Suppressor macrophage (primary cell): ENCODE data around the gene MIGA1.
"Not testable (repeated sequence)": the region's sequence is repeated elsewhere in the genome, so short reads cannot be mapped to it uniquely, and the experiment has no call there.

ENCODE experiments used
- DNase-seq, 4 experiments: peaks; one replicate each; pipeline ENCODE4 v3.0.0-alpha.2; 2020 to 2022
- total RNA-seq, 17 experiments: gene quantifications; one replicate each; lab custom pipeline; 2026; ENCODE audit warnings: mixed read lengths in 6 of 17, inconsistent platforms in 3 of 17; lab: John Stamatoyannopoulos, UW

Gene MIGA1, protein sequence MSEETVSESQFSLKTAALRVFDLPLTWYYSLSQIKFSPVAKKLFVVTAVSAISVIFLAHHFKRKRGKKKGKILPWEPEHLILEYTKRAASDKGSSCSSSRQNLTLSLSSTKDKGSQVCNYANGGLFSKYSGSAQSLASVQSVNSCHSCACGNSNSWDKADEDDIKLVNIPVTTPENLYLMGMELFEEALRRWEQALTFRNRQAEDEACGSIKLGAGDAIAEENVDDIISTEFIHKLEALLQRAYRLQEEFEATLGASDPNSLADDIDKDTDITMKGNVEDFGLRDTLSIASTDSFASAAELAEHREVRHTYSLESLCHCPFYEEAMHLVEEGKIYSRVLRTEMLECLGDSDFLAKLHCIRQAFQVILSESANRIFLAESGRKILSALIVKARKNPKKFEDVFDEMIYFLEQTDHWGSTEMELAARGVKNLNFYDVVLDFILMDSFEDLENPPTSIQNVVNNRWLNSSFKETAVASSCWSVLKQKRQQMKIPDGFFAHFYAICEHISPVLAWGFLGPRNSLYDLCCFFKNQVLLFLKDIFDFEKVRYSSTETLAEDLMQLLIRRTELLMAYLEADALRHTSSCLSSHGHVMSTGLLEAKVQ
- total RNA-seq: 9.5 to 33.4 (median 23.4) reads per million in 17 experiments

DNA sequence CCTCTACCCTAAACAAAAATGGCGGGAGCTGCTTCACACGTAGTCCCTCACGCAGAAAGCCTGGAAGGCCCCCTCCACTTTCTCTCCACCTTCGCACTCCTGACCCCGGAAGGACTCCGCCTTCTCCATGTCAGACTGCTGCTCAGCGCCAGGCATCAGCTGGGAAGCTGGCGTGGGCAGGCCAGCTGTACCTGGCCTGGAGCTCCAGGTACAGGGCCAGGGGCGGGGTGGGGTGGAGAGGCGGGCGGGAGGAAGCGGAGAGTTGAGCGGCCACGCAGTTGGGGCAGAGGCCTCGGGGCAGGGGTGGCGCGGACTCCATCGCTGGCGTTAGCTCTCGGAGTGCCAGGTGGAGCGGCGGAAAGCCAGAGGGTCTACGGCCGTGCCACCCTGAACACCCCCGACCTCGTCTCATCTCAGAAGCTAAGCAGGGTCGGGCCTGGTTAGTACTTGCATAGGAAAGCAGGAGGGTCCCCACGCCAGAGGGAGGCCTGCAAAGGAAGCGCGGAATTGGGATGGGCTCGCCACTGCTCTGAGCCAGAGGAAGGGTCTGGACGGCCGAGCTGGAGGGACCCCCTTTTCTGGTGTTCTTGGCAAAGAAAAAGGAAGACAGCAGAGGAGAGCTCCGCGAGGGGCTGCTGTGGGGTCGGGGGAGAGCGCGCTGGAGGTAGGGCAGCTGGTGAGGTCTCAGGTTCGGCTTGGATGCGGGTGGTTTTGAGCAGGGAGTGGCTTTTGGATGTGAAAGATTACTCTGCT is at the start of gene MIGA1:
Gene MIGA1 (plus strand): TSS at position 121 of the 753 bp plus-strand sequence. CDS start 3,604 bp downstream, outside the sequence.
- peak; percentile 85 to 94 (median 92) for DNase-seq

DNA sequence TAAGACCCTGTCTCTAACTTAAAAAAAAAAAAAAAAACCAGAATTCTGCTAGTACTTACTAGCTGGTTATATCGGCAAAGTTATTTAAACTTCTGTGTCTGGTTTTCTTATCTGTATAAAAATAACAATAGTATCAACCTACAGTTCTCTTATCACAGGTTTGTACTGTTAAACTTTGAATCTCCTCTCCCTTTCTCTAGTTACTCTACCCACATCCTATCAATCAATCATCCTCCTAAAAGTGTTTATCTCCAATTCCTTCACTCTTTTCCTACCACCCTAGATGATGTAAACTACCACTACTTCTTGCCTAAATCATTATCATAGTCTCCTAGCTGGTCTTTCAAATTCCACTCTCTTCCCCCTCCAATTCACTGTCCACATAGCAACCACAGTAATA is 47.4 kb upstream of the MIGA1 start:
- DNase-seq: no peak

DNA sequence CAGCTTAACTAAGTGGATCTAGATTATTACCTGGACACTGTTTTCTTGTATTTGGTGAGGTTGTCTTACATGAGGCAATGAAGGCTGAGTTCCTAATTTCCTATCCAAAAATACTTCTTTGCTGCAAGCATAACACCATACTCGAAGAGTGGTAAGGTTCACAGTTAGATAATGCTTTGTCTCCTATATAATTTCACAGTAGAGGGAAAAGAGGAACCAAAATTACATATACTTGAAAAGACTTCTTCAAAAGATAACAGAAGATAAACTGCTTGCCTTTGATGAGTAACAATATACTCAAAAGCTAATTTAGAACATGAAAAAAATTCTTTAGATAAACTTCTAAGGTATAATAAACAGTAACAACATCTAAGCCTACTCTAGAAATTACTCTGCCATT is 40.2 kb upstream of the MIGA1 start:
- peak in 1 of 4 experiments; percentile 21 for DNase-seq

DNA sequence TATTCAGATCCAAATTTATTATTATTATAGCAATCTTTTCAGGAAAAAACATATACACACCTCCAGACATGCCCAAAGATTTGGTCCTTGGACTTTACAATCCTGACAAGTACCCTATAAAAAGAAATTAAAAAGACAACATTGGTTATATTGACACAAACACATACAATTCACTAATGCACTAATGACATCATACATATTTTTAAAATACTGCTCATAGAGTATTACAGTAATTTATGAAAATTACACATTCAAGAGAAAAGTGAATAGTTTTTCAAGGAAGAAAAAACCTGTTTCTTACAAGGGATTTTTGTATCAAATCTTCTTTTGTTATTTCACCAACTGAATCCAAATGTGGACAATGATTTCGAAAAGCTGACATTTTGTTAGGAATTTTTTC is 38.1 kb upstream of the MIGA1 start:
- DNase-seq: no peak

DNA sequence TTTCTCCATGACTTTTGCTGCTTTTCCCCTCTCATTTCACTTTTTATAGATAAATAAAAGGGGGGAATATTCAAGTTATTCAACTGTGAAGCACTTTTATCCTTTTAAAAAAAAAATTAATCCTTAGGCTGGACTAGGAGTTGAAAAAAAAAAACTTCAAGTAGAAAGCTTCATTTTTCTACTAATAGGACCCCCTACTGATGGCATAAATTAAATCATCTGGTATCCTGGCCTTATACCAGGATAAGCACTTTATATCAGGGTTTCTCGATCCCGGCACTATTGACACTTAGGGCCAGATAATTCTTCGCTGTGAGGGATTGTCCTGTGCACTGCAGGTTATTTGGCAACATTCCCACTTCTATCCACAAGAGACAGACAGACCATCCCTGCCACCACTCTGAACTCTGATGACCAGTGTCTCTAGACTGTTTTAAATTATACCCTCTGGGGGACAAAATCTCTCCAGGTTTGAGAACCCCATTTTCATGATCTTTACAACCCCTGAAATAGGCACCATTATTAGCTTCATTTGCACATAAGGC is 37.4 kb upstream of the MIGA1 start:
- no peak for DNase-seq

DNA sequence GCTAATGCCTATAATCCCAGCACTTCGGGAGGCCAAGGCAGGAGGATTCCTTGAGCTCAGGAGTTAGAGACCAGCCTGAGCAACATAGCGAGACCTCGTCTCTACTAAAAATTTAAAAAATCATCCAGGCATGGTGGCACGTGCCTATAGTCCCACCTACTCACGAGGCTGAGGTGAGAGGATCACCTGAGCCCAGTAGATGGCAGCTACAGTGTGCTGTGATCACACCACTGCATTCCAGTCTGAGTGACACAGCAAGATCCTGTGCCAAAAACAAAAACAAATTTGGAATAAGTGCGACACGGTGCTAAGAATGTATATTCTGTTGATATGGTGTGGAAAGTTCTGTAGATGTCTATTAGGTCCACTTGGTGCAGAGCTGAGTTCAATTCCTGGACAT is 34.9 kb upstream of the MIGA1 start:
- DNase-seq: no peak

DNA sequence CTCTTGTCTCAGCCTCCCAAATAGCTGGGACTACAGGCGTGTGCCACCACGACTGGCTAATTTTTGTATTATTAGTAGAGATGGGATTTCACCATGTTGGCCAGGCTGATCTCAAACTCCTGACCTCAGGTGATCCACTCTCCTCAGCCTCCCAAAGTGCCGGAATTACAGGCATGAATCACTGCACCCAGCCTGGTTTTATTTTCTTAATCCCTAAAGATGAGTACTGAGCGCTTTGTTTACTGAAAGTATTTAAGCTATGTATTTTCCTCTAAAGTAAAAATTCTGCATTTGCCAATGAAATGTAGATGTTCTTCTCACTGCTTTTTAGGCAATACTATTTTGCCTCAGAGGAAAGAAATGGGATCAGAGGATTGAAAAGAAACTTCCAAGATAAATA is 30.0 kb upstream of the MIGA1 start:
- not testable (repeated sequence) for DNase-seq

DNA sequence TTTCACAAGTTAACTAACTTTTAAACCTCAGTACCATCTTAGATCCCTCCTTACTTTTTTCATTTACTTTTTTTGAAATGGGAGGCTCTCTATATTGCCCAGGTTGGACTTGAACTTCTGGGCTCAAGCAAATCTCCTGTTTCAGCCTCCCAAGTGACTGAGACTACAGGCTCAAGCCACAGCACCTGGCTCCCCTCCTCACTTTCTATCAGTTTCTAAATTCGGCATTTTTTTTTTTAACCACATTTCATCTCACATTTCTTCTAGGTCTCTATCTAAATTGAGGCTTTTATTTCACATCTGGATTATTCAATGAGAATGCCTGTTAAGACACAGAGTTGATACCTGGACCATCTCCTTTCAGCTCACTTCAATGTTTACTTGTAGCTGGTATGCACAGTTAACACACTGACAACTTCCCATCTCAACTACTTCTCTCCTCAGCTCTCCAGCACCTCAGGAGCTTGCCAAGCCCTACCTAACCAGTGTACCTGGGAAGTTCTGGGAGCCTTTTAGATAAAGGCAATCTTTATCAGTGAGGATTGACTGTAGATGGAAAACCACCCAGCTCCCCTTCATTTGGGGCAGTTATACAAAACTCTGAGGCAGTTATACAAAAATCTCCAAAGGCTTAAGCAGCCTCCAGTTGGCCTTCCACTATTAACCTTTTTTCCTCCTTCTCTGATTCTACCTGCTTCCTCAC is 23.2 kb upstream of the MIGA1 start:
- DNase-seq: no peak

DNA sequence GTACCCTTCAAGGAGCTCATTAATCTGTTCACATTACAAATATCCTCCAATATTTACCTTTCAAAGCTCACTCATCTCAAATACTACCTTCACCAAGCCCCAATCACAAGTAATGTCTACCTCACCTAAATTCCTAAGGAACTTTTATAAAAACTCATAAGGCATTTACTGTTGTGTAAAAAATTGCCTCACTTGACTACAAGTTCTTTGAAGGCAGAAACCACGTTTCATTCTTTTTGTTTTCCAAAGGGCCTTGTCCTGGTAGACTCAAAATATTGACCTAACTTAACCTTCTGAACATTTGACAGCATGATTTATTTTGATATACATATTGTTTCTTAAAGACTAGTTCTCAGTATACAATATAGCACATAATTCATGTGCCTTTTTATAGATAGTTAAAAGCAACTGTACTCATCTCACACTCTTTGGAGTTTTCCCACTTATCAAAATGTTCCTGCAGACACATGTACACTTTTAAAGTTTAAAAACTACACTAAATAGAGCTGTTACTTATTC is 22.3 kb upstream of the MIGA1 start:
- no peak for DNase-seq

DNA sequence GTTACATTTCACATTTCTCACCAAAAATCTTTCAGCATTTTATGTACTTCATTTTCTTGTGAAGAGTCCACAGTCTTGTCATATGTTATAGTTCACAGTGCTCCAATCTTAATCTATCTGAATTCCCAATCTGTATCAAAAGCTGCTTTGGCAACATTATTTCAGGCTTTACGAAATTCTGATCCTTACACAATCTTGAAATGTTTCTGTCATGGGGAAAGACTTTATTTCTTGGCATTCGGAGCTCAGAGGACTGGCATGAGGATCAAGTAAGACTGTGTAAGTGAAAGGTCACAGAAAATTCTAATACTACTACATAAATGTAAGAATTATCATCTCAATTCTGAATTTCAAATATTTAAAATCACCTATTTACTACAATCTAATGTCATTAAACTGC is 21.8 kb upstream of the MIGA1 start:
- DNase-seq: peak; percentile 12 to 64 (median 42)

DNA sequence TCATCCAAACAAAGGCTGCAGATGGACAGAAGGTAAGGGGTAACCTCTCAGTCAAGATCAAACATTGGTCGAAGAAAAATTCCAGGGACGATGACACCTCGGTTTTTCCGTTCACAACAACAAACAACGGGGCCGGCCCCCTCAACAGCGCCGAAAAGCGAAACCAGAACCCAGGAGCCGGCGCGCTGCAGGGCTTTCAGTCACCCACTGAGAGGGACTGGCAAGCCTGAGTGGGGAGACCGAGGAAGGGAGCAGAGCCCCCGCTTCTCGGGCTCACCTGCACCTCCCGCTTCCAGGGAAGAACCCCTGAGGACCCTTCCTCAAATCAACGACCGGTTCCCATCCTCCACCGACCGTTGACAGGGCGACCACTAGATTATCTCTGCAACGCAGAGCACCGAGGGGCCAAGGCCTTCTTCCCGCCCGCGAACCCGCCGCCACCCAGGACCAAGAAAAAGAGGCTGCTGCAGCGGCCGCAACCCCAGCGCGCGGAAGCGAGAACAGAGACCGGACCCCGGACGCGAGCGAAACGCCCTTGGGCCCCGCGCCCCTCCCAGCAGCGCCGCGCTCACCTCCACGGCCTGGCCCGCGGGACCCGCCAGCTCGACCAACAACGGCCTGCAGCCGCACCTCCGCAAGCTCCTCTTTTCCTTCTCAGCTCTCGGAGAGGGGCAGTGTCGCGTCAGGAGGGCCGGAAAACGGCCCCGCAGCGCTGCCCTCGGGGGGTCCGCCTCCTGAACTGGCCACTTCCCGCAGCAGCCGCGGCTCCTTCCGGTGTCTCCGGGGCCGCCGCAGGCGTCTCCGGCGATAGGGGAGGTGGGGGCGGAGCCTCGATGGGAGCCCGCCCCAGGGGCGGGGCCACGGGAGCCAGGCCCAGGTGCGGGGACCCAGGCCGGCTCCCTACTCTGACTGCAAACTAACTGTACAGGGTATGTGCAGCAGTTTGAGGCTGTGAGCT is 20.1 kb upstream of the MIGA1 start, which contains the start of gene USP33:
Gene USP33 (minus strand): TSS at position 782 of the 958 bp plus-strand sequence. CDS start 18,155 bp downstream, outside the sequence.
- peak; percentile 84 to 95 (median 90) for DNase-seq

DNA sequence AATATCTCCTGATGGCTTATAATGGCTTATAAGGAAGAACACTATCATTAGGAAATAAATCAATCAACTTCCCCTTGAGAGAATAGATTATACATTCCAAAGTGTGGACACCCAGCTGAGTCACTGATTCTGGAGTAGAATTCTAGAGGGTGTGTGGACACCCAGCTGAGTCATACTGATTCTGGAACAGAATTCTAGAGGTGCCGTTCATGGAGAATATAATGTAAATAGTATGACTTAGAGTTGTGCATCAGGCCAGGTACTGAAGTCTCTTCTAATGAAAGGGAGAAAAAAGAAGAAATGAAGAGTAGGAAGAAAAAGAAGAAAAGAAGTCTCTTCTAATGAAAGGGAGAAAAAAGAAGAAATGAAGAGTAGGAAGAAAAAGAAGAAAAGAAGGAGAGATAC is 17.4 kb upstream of the MIGA1 start:
- peak; percentile 31 to 75 (median 46) for DNase-seq

DNA sequence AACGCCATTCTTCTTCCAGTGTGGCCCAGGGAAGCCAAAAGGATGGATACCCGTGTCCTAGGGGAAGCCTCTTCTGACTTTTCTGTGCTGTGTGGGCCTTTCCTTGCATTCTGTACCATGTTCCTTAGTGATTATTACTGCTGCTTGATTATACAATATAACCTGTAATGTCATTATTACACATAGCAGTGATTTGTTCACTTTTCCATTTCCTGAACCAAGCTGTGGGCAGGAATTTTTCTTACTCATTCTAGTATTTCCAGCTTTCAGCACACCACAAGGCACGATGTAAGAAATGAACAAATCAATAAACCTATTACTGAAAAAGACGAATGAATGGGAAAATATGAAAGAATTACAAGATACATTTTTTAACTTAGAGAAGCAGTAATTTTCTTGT is 11.4 kb upstream of the MIGA1 start:
- no peak for DNase-seq

DNA sequence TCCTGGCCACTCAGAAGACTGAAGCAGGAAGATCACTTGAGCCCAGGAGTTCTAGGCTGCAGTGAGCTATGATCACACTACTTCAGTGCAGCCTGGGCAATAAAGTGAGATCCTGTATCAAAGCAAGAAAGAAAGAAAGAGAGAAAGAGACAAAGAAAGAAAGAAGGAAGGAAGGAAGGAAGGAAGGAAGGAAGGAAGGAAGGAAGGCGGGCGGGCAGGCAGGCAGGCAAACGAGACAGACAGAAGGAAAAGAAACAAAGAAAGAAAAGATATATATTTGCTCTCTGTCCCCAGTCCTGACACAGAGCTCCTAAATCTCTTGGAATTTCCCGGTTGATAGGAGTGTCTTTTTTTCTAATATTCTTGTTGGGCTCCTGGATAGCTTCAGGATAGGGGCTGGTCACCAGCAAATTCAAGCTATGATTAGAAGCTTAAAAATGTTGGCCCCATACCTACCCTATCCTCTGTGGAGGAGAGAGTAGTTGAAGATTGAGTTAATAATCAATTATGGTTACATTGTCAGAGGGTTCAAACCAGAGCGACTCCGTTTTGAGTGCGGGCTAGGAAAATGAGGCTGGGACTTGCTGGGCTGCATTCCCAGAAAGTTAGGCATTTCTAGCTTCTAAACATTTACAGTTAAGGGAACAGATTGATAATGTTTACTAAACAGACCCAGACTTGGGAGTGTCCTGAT is 3.3 kb upstream of the MIGA1 start:
- DNase-seq: no peak

DNA sequence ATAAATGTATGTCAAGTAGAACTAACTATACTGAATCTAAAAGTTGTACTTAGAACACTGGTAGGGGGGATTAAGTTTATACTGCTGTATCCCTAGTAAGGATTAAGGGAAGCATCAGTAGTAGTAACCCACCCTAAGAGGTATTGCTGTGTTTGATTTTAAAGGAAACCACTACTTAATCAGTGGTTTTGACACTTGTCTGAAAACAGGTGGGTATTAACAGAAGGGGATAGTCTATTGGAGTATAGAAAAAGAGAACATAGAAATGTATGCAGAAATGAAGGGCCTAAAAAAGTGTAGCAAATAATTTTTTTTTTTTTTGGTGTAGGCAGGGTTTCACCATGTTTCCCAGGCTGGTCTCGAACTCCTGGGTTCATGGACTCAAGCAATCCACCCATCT is 2.2 kb downstream of the MIGA1 start:
- no peak for DNase-seq

DNA sequence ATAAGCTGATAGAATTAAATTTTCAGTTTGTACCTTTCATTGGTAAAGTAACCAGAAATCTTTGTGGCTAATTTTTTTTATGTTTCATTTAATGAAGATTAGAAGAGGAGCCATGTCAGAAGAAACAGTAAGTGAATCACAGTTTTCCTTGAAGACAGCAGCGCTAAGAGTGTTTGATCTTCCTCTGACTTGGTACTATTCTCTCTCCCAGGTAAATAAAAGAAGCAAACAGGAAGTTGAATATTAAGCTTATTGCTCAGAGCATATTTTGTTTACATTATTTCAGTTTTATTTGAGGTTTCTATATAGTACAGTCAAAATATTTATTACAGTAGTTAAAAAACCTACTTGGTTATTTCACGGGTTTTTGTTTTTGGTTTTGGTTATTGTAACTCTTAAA is 3.7 kb downstream of the MIGA1 start:
- no peak for DNase-seq

DNA sequence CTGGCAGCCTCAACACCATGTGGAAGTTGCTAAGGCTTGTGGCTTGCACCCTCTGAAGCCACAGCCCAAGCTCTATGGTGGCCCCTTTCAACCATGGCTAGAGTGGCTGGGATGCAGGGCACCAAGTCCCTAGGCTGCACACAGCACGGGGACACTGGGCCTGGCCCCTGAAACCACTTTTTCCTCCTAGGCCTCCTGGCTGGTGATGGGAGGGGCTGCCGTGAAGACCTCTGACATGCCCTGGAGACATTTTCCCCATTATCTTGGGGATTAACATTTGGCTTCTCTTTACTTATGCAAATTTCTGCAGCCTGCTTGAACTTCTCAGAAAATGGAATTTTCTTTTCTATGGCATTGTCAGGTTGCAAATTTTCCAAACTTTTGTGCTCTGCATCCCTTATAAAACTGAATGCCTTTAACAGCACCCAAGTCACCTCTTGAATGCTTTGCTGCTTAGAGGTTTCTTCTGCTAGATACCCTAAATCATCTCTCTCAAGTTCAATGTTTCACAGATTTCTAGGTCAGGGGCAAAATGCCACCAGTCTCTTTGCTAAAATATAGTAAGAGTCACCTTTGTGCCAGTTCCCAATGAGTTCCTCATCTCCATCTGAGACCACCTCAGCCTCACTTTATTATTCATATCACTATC is 6.8 kb downstream of the MIGA1 start:
- DNase-seq: not testable (repeated sequence)

DNA sequence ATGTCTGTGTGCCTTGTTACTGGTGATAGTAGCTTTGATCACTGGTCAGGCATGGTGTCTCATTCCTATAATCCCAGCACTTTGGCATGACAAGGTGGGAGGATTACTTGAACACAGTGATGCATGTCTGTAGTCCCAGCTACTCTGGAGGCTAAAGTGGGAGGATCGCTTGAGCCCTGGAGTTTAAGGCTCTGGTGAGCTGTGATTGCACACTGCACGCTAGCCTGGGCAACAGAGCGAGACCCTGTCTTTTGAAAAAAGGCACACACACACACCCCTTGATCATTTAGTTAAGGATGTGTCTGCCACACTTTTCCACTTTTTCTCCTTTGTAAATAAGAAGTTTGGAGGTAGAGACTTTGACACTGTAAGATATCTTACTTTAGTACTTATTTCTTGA is 15.1 kb downstream of the MIGA1 start:
- no peak for DNase-seq

DNA sequence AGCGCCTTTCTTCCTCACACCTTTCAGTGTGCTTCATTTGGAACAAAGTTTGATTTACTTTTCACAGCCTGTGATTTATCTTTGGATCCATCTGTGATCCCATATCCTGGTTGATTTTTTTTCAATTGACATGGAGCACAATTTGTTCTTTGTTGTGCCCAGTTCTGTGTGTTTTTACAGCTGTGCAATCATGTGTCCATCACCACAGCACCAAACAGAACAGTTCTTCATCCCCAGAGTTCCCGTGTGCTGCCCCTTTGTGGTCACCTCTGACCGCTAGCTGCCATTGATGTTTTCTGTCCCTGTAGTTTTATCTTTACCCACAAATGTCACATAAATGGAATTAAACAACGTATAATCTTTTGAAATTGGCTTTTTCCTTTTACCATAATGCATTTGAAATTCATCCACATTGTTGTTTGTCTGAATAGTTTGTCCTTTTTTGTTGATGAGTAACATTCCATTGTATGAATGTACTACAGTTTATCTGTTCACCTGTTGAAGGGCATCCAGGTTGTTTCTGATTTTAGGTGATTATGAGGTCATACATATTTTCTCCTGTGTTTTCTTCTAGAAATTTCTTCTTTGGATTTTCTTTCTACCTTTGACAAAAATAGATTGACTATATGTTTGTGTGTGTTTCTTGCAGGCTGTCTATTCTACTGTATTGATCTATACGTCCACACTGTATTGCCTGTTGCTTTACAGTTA is 17.4 kb downstream of the MIGA1 start:
- no peak for DNase-seq
